K562 (cell line): Measurements from ENCODE around the gene RECQL5. TPM values are rescaled to one million over a fixed set of nuclear protein-coding genes. Genes with fewer than 3 reads are reported as not detected.

Experiments
- ATAC-seq: fragments of 200-7000 bp; cut with Tn5 transposase; 3 replicates; pipeline ENCODE4 v1.9.1; 2020; ENCODE audit warnings: moderate library complexity
- BruUV-seq: library from RNA; stranded (reverse); fragments of 400-500 nt; replicated peaks from 2 replicates; lab custom pipeline; 2021; lab: Mats Ljungman, UMichigan
- CTCF ChIA-PET: fragments of 300-600 bp; formaldehyde crosslinking; extraction: SDS; loops from one replicate; lab custom pipeline; 2021; ENCODE audit warnings: low intra/inter-chr PET ratio; lab: Yijun Ruan, JAX
- POLR2A ChIA-PET: fragments of 300-600, 350-650 bp; sonication (Branson Sonifier 250); formaldehyde crosslinking; extraction: SDS; loops from one replicate; lab custom pipeline; 2021; ENCODE audit warnings: antibody characterized with exemption, inconsistent platforms; lab: Yijun Ruan, JAX
- DNase-seq, 4 experiments: peaks; one replicate each; pipeline versions ENCODE4 v3.0.0 to v3.0.0-alpha.2; 2011 to 2018; ENCODE audit warnings: low spot score in 3 of 4, mixed read lengths in 3 of 4; ENCODE audit errors: extremely low read depth in 1 of 4
- FAIRE-seq: peaks from 2 replicates; lab custom pipeline; 2011; peaks lifted over from hg19 to GRCh38; lab: Jason Lieb, UNC
- H2AFZ ChIP-seq: 2 replicates; pipeline ENCODE4 v1.6.0; 2011; ENCODE audit warnings: low read depth, low read length, control low read depth, inconsistent platforms
- H3K27ac ChIP-seq: fragments of 200-600 bp; 3 replicates; pipeline ENCODE4 v1.8.0; 2011; ENCODE audit warnings: low read depth, mild to moderate bottlenecking, control low read depth, inconsistent platforms, low read length, moderate library complexity, mixed read lengths; ENCODE audit errors: extremely low read depth
- H3K27me3 ChIP-seq, 2 experiments: fragments of 300-600 bp in 1 of 2; 2 replicates in 1 of 2; 3 replicates in 1 of 2; pipeline versions ENCODE4 v1.6.0 to v1.8.0; 2011; ENCODE audit warnings: inconsistent platforms in 2 of 2, low read length in 2 of 2, mild to moderate bottlenecking in 1 of 2, mixed read lengths in 1 of 2, moderate library complexity in 1 of 2; ENCODE audit not compliant: control insufficient read depth in 2 of 2, insufficient read depth in 2 of 2
- H3K36me3 ChIP-seq: fragments of 300-600 bp; 3 replicates; pipeline ENCODE4 v1.8.0; 2011; ENCODE audit warnings: mild to moderate bottlenecking, low read length, inconsistent platforms; ENCODE audit not compliant: control insufficient read depth, insufficient read depth
- H3K4me1 ChIP-seq, 2 experiments: fragments of 200-600 bp in 1 of 2; replicated peaks in 1 of 2; 2 replicates in 1 of 2; 3 replicates in 1 of 2; pipeline versions ENCODE4 v1.5.1 to v1.8.0; 2011; ENCODE audit warnings: inconsistent platforms in 2 of 2, low read length in 2 of 2, mild to moderate bottlenecking in 1 of 2, mixed read lengths in 1 of 2, moderate library complexity in 1 of 2; ENCODE audit not compliant: control insufficient read depth in 2 of 2, insufficient read depth in 2 of 2
- H3K4me2 ChIP-seq: 2 replicates; pipeline ENCODE4 v1.6.1; 2011; ENCODE audit warnings: low read length, control low read depth, inconsistent platforms, mixed read lengths; ENCODE audit not compliant: insufficient read depth
- H3K4me3 ChIP-seq: fragments of 200-600 bp; sonication (generic), shearing (Covaris generic); 2 replicates; pipeline ENCODE4 v1.5.1; 2016; ENCODE audit warnings: control low read depth, inconsistent platforms
- H3K79me2 ChIP-seq: fragments of 200-600 bp; 3 replicates; pipeline ENCODE4 v1.8.0; 2011; ENCODE audit warnings: low read length, inconsistent platforms; ENCODE audit not compliant: control insufficient read depth, insufficient read depth
- H3K9ac ChIP-seq, 2 experiments: 2 replicates each; pipeline versions ENCODE4 v1.6.0 to v1.6.1; 2011; ENCODE audit warnings: low read depth in 2 of 2, low read length in 2 of 2, control low read depth in 1 of 2, inconsistent platforms in 1 of 2, mild to moderate bottlenecking in 1 of 2, mixed read lengths in 1 of 2; ENCODE audit not compliant: insufficient read depth in 1 of 2
- H3K9me1 ChIP-seq: one replicate; pipeline ENCODE4 v1.6.0; 2011; ENCODE audit warnings: inconsistent platforms, mild to moderate bottlenecking, low read length, moderate library complexity; ENCODE audit not compliant: control insufficient read depth, insufficient read depth
- H3K9me3 ChIP-seq: replicated peaks from 2 replicates; pipeline ENCODE4 v1.5.1; 2011; ENCODE audit warnings: low read depth, low read length, inconsistent platforms; ENCODE audit not compliant: control insufficient read depth, insufficient read depth
- H4K20me1 ChIP-seq: replicated peaks from 2 replicates; pipeline ENCODE4 v1.6.1; 2011; ENCODE audit warnings: low read length, inconsistent platforms, mixed read lengths; ENCODE audit not compliant: control insufficient read depth, insufficient read depth
- CEBPB ChIP-seq: fragments of 450-650 bp; IDR thresholded peaks from 2 replicates; pipeline ENCODE4 v1.6.1; 2016; ENCODE audit warnings: missing genetic modification characterization, missing compliant biosample characterization
- CTCF ChIP-seq, 3 experiments: IDR thresholded peaks in 2 of 3; conservative IDR thresholded peaks in 1 of 3; 2 replicates each; pipeline ENCODE4 v1.5.1; 2011 to 2012; ENCODE audit warnings: low read length in 3 of 3, mild to moderate bottlenecking in 3 of 3, control low read depth in 2 of 3, improper control_type of control experiment in 1 of 3, inconsistent platforms in 1 of 3, low read depth in 1 of 3, mixed read lengths in 1 of 3, moderate library complexity in 1 of 3; ENCODE audit not compliant: insufficient read depth in 2 of 3
- E4F1 ChIP-seq: fragments of 250-450 bp; sonication (Bioruptor Pico); IDR thresholded peaks from 2 replicates; pipeline ENCODE4 v1.5.0; 2021; ENCODE audit warnings: mild to moderate bottlenecking, borderline replicate concordance
- RAD21 ChIP-seq, 2 experiments: fragments of 250-450 bp in 1 of 2; fragments of 450-650 bp in 1 of 2; sonication (Bioruptor Pico) in 1 of 2; formaldehyde crosslinking in 1 of 2; IDR thresholded peaks in 1 of 2; conservative IDR thresholded peaks in 1 of 2; 2 replicates each; pipeline versions ENCODE4 v1.4.0 to v1.8.0; 2020 to 2022; ENCODE audit warnings: mild to moderate bottlenecking in 2 of 2, moderate library complexity in 1 of 2
- SUPT5H ChIP-seq: fragments of 450-650 bp; IDR thresholded peaks from 2 replicates; pipeline ENCODE4 v1.6.1; 2016
- YY1 ChIP-seq, 3 experiments: IDR thresholded peaks; 2 replicates each; pipeline ENCODE4 v1.6.1; 2011; ENCODE audit warnings: low read length in 2 of 3, mild to moderate bottlenecking in 2 of 3, moderate library complexity in 2 of 3, borderline replicate concordance in 1 of 3, control low read depth in 1 of 3, low read depth in 1 of 3; ENCODE audit not compliant: insufficient read depth in 3 of 3, insufficient replicate concordance in 2 of 3, control insufficient read depth in 1 of 3, insufficient read length in 1 of 3; ENCODE audit errors: extremely low read depth in 1 of 3
- ZBTB43 ChIP-seq: sonication (generic); formaldehyde crosslinking; IDR thresholded peaks from 2 replicates; pipeline ENCODE4 v1.8.0; 2023; ENCODE audit warnings: mild to moderate bottlenecking, missing genetic modification reagents
- ZKSCAN3 ChIP-seq: fragments of 250-450 bp; sonication (Bioruptor Pico); IDR thresholded peaks from 2 replicates; pipeline ENCODE4 v1.4.0; 2020
- WGBS: fragments of 100-300 bp; shearing (Covaris generic); methylation state at CpG from one replicate; pipeline ENCODE4 v1.1.6; 2016; ENCODE audit warnings: low coverage, mixed read lengths; ENCODE audit not compliant: insufficient coverage; ENCODE audit errors: missing lambda C conversion rate; 5-methylcytosine and 5-hydroxymethylcytosine counted together
- in situ Hi-C: fragments of 300-500 bp; cut with MboI; formaldehyde crosslinking; loops from 4 replicates; pipeline ENCODE4 v1.15.0; 2018; ENCODE audit warnings: inconsistent platforms, mixed read lengths
- intact Hi-C: fragments of 100-400 bp; cut with micrococcal nuclease; formaldehyde crosslinking; loops from 2 replicates; pipeline ENCODE4 v1.14.2; 2022
- polyA plus RNA-seq, 8 experiments: library from polyadenylated mRNA; depleted of rRNA in 4 of 8; stranded (reverse) in 5 of 8; unstranded in 3 of 8; fragments of >200 nt; fragmentation: Nextera tagmentation in 2 of 8; fragmentation: Illumina TruSeq in 1 of 8; extraction: Ambion mirVana in 2 of 8; extraction: Trizol in 1 of 8; gene quantifications; 2 replicates each; pipeline versions ENCODE4 v1.2.1 to v1.2.3, GENCODE V29; 2011 to 2014; ENCODE audit warnings: inconsistent platforms in 1 of 8, missing spikeins in 1 of 8
- total RNA-seq, 7 experiments: library from RNA; depleted of rRNA in 6 of 7; stranded (reverse); fragments of >200 nt in 6 of 7; fragmentation: Illumina TruSeq in 2 of 7; extraction: Trizol in 2 of 7; gene quantifications; 2 replicates each; pipeline versions ENCODE4 v1.2.1 to v1.2.3, GENCODE V29; 2011 to 2021; ENCODE audit warnings: low replicate concordance in 1 of 7

The RECQL5 gene
- total and polyA plus RNA-seq, 9 of the 15 experiments (the other 6 are each of a cell fraction or from before 2014, with no cell fraction given) = 4.1 to 34.8 (median 16.4) TPM

- Histone ChIP-seq H3K27ac (no peak overlapping the region), H3K36me3 (no peaks in the 10 kb centered on the region), H3K4me3 (no peak overlapping the region), H3K9ac (no peak overlapping the region), H3K27me3 (peaks cover 27 to 70% of the 10 kb centered on the region in 2 experiments; a peak in 4 of 5 replicates), H3K9me1 (no peaks in the 10 kb centered on the region), H3K9me3 (no peaks in the 10 kb centered on the region), H4K20me1 (no peaks in the 10 kb centered on the region), H3K4me1 (peaks cover 0 to 62% of the 10 kb centered on the region in 2 experiments; a peak in 2 of 5 replicates), H3K79me2 (no peaks in the 10 kb centered on the region), H3K4me2 (no peak overlapping the region), H2AFZ (no peak overlapping the region)
- ChIA-PET CTCF (no interaction called here), POLR2A (no interaction called here)
- WGBS = 5% methylated on average over 9 of the region's 12 CpGs
- intact Hi-C loops (loop anchor here (10.0 kb wide), 1 partner anchor 189 kb away; no protein-coding TSS in a partner anchor), in situ Hi-C loops (no loop called here)
- BruUV-seq = no TSS peak
- peak; percentile 88 for ATAC-seq
- peak; percentile 74 for FAIRE-seq
- peak; percentile 52 to 71 (median 69) for DNase-seq
- TF ChIP-seq ZKSCAN3 (CRISPR knock-in tag) = no peak
- TF ChIP-seq CEBPB (tag) = no peak
- TF ChIP-seq SUPT5H = no peak
- TF ChIP-seq E4F1 (CRISPR knock-in tag) = no peak
- peak in 1 of 3 experiments; percentile 36 for TF ChIP-seq YY1 (IDR thresholded peaks at IDR 0.05; ENCODE audit: borderline replicate concordance in 1 of 3, control insufficient read depth in 1 of 3, extremely low read depth in 1 of 3, insufficient read depth in 3 of 3, insufficient read length in 1 of 3, insufficient replicate concordance in 2 of 3, low read depth in 1 of 3, low read length in 2 of 3)
- TF ChIP-seq RAD21 (CRISPR knock-in tag; conservative IDR thresholded peaks at IDR 0.05 in 1 of 2, IDR thresholded peaks at IDR 0.05 in 1 of 2) = peak in 1 of 2 experiments; percentile 56; a peak in 2 of 4 replicates
- no peak for TF ChIP-seq ZBTB43 (CRISPR knock-in tag)
- peak; percentile 54 to 82 (median 63) for TF ChIP-seq CTCF (IDR thresholded peaks at IDR 0.05 in 2 of 3, conservative IDR thresholded peaks at IDR 0.05 in 1 of 3; ENCODE audit: insufficient read depth in 2 of 3, low read depth in 1 of 3, low read length in 3 of 3)
Observed at GRCh38 chr17:75614006-75614405, 52.9 kb downstream of the RECQL5 start.
